HG03103 (cell line): ENCODE measurements around the gene KRTAP5-8.
"Not testable (repeated sequence)": the region's sequence is repeated elsewhere in the genome, so short reads cannot be mapped to it uniquely, and the experiment has no call there.

Source experiments
- ATAC-seq: cut with Tn5 transposase; IDR thresholded peaks from one replicate; pipeline ENCODE4 v1.9.1; 2021; ENCODE audit warnings: low read depth; ENCODE audit not compliant: unreplicated experiment

The KRTAP5-8 gene

GRCh38 chr11:71568704-71569349, 31.0 kb downstream of the KRTAP5-8 start:
- no peak for ATAC-seq

DNA sequence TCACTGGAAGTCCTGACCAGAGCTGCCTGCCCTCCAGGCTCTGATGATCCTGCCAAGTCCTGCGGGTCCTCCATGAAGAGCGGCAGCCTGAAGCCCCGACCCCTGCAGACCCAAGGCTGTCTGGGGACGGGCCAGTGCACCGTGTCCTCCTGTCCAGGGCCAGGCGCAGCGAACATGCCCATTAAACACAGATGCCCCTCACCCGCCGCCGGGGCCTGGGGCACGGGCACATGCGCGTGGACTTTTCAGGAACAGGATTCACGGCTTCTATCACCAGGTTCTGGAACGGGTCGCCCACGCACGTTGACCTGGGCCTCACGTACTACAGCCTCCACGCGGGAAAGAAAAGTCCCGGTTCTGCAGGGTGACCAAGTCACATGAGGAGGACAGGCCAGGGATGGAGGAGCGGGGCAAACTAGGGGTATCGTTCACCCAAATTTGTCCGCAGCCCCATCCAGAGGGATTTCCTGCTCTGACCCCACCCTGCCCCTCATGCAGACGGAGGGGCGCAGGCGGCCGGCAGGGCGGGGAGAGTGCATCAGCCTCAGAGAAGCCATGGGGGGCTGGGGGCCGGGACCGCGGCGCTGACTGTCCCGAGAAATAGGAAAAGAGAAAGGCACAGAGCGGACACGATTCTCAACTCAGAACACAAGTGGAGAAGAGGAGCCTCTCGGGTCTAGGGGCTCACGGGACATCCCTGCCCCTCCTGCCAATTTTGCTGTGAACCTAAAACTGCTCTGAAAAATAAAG, 33.5 kb downstream of the KRTAP5-8 start:
- not testable (repeated sequence) for ATAC-seq

GRCh38 chr11:71572811-71573210, 35.0 kb downstream of the KRTAP5-8 start:
- ATAC-seq, result no peak

- no peak for ATAC-seq
Measured at GRCh38 chr11:71574418-71574817, 36.6 kb downstream of the KRTAP5-8 start.

- no peak for ATAC-seq
Measured at GRCh38 chr11:71575723-71576424, 38.0 kb downstream of the KRTAP5-8 start.

- ATAC-seq, result not testable (repeated sequence)
Measured at GRCh38 chr11:71576688-71577465, 39.1 kb downstream of the KRTAP5-8 start.

- ATAC-seq, result no peak
Measured at GRCh38 chr11:71577469-71578004, 39.7 kb downstream of the KRTAP5-8 start.

- ATAC-seq, result not testable (repeated sequence)
Measured at GRCh38 chr11:71579513-71579912, 41.7 kb downstream of the KRTAP5-8 start.

- ATAC-seq, result no peak
Measured at GRCh38 chr11:71580057-71581003, 42.5 kb downstream of the KRTAP5-8 start.

GRCh38 chr11:71581826-71582225, 44.0 kb downstream of the KRTAP5-8 start:
- ATAC-seq, result no peak

GRCh38 chr11:71582309-71582895, 44.6 kb downstream of the KRTAP5-8 start, which contains the start of gene KRTAP5-11:
KRTAP5-11 (minus strand) TSS chr11:71582875; CDS start chr11:71582837, 38 bp downstream.
- no peak for ATAC-seq

DNA sequence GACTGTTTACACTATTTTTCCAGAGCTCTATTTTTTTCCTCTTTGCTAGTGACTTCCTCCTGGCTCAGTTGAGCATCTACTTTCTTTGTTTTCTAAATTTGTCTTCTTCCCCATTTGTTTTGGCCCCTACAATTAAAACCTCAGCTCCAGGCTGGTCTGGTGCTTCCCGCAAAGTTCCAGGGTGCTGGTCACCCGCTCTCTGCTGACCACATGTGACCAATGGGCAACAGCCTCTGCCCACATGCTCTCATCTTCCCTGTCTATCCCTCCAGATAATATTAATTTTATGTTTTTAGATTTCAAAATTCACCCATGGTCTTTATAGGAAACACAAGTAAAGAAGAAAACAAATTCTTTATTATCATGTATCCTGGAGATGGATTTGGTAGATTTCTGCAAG, 45.1 kb downstream of the KRTAP5-8 start:
- not testable (repeated sequence) for ATAC-seq

DNA sequence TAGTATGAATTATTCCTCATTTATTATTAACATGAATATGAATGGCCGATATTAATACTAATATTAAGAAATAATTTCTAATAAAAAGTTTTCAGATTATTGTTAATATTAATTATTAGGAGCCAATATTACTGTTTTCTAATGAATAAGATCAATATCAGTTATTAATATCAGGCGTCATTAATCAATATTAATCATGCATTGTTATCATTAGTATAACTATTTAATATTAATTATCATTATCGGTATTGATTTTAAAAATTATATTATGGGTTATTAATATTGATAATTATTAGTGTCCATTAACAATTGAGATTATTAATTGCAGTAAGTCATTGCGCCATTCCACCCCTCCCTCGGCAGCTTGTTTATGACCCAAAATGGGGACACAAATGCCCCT, 47.8 kb downstream of the KRTAP5-8 start:
- not testable (repeated sequence) for ATAC-seq

DNA sequence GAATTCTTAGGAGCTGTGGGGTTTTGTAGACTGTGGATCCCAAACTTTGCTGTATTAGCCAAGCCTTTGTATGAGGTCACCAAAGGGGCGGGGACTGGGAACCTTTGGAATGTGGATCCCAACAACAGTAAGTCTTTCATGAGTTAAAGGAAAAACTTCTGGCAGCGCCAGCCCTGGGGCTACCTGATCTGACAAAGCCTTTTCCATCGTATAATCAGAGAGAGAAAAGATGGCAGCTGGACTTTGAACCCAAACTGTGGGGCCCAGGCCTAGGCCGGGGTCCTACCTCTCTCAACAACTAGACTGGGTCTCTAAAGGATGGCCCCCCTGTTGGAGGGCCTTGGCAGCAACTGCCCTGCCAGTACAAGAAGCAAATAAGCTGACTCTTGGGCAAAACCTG, 50.5 kb downstream of the KRTAP5-8 start:
- not testable (repeated sequence) for ATAC-seq
